ENCODE data around the gene IVL.

The IVL gene

GRCh38 chr1:152919071-152919470 lies 10.7 kb downstream of the IVL start:
- H3K27ac ChIP-seq (ENCODE audit: low read depth, low read length, severe bottlenecking) = no peak overlapping the region
- no peaks in the 10 kb centered on the region for H3K36me3 ChIP-seq (ENCODE audit: control insufficient read depth, insufficient read depth, low read length)
- peaks cover 2% of the 10 kb centered on the region for H3K9me3 ChIP-seq (ENCODE audit: control insufficient read depth, low read length)
- no peaks in the 10 kb centered on the region for H3K4me1 ChIP-seq (ENCODE audit: control insufficient read depth, insufficient read depth, low read length, poor library complexity, severe bottlenecking)
- no peak overlapping the region for H3K4me3 ChIP-seq (ENCODE audit: extremely low read depth, insufficient read depth, low read length, poor library complexity, severe bottlenecking)

DNA sequence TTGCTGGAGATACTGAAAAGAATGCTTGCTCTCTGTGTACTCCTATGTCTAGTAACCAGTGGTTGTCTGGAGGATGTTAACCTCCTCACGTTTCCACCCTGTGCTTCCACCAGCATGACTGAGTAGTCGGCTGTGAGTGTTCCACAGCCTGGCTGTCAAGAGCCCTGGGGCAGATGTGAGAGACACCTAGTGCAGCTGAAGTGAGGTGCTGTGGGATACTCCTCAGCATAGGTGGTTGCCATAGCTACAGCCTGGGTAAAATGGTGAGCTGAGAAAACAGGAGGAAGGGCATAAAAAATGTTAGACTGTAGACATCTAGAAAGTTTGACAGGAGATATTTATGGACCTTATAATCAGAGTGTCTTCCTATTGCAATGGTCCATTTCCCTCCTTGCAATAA lies 15.8 kb downstream of the IVL start:
- 62 to 65% methylated on average over 2 of the region's 2 CpGs for WGBS, 2 experiments (ENCODE audit: insufficient coverage in 2 of 2)
- H3K27ac ChIP-seq (ENCODE audit: low read depth, low read length, severe bottlenecking) = no peak overlapping the region
- no peak overlapping the region for H3K4me3 ChIP-seq (ENCODE audit: extremely low read depth, insufficient read depth, low read length, poor library complexity, severe bottlenecking)
- H3K4me1 ChIP-seq (ENCODE audit: control insufficient read depth, insufficient read depth, low read length, poor library complexity, severe bottlenecking) = no peaks in the 10 kb centered on the region
- H3K36me3 ChIP-seq (ENCODE audit: control insufficient read depth, insufficient read depth, low read length) = no peaks in the 10 kb centered on the region
- peaks cover 18% of the 10 kb centered on the region for H3K9me3 ChIP-seq (ENCODE audit: control insufficient read depth, low read length)

DNA sequence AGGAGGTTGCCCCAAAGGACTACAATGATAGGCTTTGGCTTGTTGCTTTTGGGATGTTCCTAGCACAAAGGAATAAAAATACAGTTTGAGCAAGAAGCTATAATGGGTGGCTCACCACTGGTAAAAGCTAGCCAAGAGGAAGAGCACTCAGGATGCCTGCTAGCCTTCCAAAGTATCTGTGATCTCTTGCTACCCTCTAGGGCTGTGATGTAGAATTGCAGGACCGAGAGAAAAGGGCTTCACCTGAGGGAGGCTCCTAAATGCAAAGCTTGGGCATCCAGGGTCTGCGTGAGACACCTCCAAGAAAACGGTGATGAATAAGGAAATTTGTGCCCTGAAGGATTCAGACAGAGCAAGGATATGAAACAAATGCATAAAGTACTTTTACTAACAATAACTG lies 17.7 kb downstream of the IVL start:
- Histone ChIP-seq H3K27ac (ENCODE audit: low read depth, low read length, severe bottlenecking) (no peak overlapping the region), H3K4me3 (ENCODE audit: extremely low read depth, insufficient read depth, low read length, poor library complexity, severe bottlenecking) (no peak overlapping the region), H3K9me3 (ENCODE audit: control insufficient read depth, low read length) (peaks cover 18% of the 10 kb centered on the region), H3K36me3 (ENCODE audit: control insufficient read depth, insufficient read depth, low read length) (no peaks in the 10 kb centered on the region), H3K4me1 (ENCODE audit: control insufficient read depth, insufficient read depth, low read length, poor library complexity, severe bottlenecking) (no peaks in the 10 kb centered on the region)
- WGBS, 2 experiments (ENCODE audit: insufficient coverage in 2 of 2) = no CpG with 5 or more reads among the region's 3 CpGs

DNA sequence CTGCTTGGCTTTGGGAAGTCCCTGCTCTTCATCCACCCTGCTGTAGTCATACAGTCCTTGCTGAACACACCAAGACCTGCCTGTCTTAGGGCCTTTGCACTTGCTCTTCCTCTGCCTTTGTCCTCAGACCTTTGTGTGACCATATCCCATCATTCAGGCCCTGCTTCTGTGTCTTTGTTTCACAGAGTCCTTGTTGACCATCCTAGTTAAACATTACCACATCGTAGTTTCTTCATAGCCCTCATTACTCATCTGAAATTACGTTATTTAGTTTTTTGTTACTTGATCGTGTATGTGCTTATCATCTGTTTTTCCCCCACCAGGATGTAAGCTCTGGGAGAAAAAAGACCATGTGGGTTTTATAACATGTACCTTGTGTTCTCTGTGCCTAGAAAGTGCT lies 20.3 kb downstream of the IVL start:
- Histone ChIP-seq H3K4me3 (ENCODE audit: extremely low read depth, insufficient read depth, low read length, poor library complexity, severe bottlenecking) (no peak overlapping the region), H3K9me3 (ENCODE audit: control insufficient read depth, low read length) (peaks cover 18% of the 10 kb centered on the region), H3K4me1 (ENCODE audit: control insufficient read depth, insufficient read depth, low read length, poor library complexity, severe bottlenecking) (no peaks in the 10 kb centered on the region), H3K36me3 (ENCODE audit: control insufficient read depth, insufficient read depth, low read length) (no peaks in the 10 kb centered on the region), H3K27ac (ENCODE audit: low read depth, low read length, severe bottlenecking) (no peak overlapping the region)
- 80% methylated on average over 3 of the region's 3 CpGs; no CpG with 5 or more reads in 1 of the 2 experiments for WGBS, 2 experiments (ENCODE audit: insufficient coverage in 2 of 2)

DNA sequence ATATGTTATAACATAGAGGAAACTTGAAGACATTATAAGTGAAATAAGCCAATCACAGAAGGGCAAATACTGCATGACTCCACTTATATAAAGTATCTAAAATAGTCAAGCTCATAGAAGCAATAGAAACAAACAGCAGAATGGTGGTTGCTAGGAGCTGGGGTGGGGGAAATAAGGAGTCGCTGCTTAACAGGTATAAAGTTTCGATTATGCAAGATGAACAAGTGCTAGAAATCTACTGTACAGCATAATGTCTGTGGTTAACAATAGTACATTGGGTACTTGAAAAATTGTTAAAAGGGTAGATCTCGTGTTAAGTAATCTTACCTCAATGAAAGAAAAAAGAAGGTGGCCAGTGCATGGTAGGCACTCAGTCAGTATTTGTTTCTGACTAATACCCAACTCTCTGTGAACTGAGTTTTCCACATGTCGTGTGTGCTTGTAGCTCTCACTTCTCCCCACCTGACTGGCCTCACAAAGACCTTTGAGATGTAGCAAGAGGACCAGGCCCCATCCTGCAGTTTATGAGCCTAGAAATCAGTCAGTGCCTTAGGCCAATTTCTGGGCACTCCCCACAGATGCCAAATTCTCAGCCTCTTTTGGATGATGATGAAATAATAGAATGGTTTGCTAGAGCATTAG lies 23.9 kb downstream of the IVL start:
- H3K36me3 ChIP-seq (ENCODE audit: control insufficient read depth, insufficient read depth, low read length) = no peaks in the 10 kb centered on the region
- 68 to 75% methylated on average over 3 of the region's 4 CpGs for WGBS, 2 experiments (ENCODE audit: insufficient coverage in 2 of 2)
- H3K4me1 ChIP-seq (ENCODE audit: control insufficient read depth, insufficient read depth, low read length, poor library complexity, severe bottlenecking) = no peaks in the 10 kb centered on the region
- peaks cover 2% of the 10 kb centered on the region for H3K9me3 ChIP-seq (ENCODE audit: control insufficient read depth, low read length)
- H3K27ac ChIP-seq (ENCODE audit: low read depth, low read length, severe bottlenecking) = no peak overlapping the region
- no peak overlapping the region for H3K4me3 ChIP-seq (ENCODE audit: extremely low read depth, insufficient read depth, low read length, poor library complexity, severe bottlenecking)

- Histone ChIP-seq H3K27ac (ENCODE audit: low read depth, low read length, severe bottlenecking) (no peak overlapping the region), H3K9me3 (ENCODE audit: control insufficient read depth, low read length) (no peaks in the 10 kb centered on the region), H3K4me1 (ENCODE audit: control insufficient read depth, insufficient read depth, low read length, poor library complexity, severe bottlenecking) (no peaks in the 10 kb centered on the region), H3K4me3 (ENCODE audit: extremely low read depth, insufficient read depth, low read length, poor library complexity, severe bottlenecking) (no peak overlapping the region), H3K36me3 (ENCODE audit: control insufficient read depth, insufficient read depth, low read length) (no peaks in the 10 kb centered on the region)
- WGBS, 2 experiments (ENCODE audit: insufficient coverage in 2 of 2) = 50 to 83% methylated on average over 1 to 2 of the region's 2 CpGs
Observed at GRCh38 chr1:152933196-152933595, 24.9 kb downstream of the IVL start.

DNA sequence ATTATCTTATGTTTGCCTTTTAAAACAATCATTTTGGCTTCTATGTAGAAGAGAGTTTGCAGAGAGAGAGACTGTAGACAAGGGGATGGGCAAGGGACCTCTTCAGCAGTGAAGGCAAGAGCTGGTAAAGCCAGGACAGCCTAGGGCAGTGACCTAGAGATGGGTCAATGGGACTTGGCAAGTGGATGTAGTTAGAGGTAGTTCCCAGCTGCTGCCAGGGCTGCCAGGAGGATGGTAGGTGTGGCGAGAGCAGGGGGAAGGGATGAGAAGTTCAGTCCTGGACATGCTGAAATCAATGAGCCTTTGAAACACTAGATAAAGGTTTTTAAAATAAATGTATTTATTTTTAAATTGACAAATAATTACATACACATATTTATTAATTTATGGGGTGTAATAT lies 32.3 kb downstream of the IVL start:
- Histone ChIP-seq H3K36me3 (ENCODE audit: control insufficient read depth, insufficient read depth, low read length) (no peaks in the 10 kb centered on the region), H3K27ac (ENCODE audit: low read depth, low read length, severe bottlenecking) (no peak overlapping the region), H3K4me3 (ENCODE audit: extremely low read depth, insufficient read depth, low read length, poor library complexity, severe bottlenecking) (no peak overlapping the region), H3K9me3 (ENCODE audit: control insufficient read depth, low read length) (no peaks in the 10 kb centered on the region), H3K4me1 (ENCODE audit: control insufficient read depth, insufficient read depth, low read length, poor library complexity, severe bottlenecking) (no peaks in the 10 kb centered on the region)
- WGBS, 2 experiments (ENCODE audit: insufficient coverage in 2 of 2) = 83 to 100% methylated on average over 1 of the region's 1 CpG

DNA sequence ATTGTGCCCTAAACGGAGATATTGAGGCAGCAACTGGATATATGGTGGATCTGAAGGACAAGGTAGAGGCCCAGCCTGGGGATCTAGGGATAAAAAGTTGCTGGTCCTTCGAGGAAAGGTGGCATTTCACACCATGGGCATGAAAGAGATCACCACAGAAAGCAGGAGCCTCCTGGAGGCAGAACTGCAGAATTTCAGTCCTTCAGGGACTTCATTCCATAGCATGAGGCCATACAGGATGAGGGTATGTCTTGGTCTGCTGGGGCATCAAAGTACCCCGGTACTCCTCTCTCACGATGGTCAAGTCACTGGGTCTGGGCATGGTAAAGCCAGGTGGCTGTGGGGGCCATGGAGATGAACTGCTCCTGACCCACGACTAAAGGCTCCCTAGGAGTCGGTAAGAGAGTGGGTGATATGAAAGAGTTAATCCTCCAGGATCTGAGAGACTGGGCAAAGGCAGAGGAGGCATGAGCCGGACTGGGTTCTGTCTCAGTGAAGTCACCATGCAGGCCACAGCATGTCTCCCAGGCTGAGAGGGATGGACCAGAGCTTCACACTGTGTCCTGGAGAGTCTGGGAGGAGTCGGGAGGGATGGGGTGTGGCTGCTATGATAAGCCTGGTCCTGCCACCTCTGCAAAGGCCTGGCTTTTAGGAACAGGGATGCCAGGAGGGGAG lies 32.8 kb downstream of the IVL start:
- no peak overlapping the region for H3K27ac ChIP-seq (ENCODE audit: low read depth, low read length, severe bottlenecking)
- H3K4me1 ChIP-seq (ENCODE audit: control insufficient read depth, insufficient read depth, low read length, poor library complexity, severe bottlenecking) = no peaks in the 10 kb centered on the region
- WGBS, 2 experiments (ENCODE audit: insufficient coverage in 2 of 2) = 74 to 77% methylated on average over 7 of the region's 8 CpGs

GRCh38 chr1:152942161-152942560 lies 33.8 kb downstream of the IVL start:
- Histone ChIP-seq H3K36me3 (ENCODE audit: control insufficient read depth, insufficient read depth, low read length) (no peaks in the 10 kb centered on the region), H3K4me3 (ENCODE audit: extremely low read depth, insufficient read depth, low read length, poor library complexity, severe bottlenecking) (no peak overlapping the region), H3K27ac (ENCODE audit: low read depth, low read length, severe bottlenecking) (no peak overlapping the region), H3K9me3 (ENCODE audit: control insufficient read depth, low read length) (no peaks in the 10 kb centered on the region), H3K4me1 (ENCODE audit: control insufficient read depth, insufficient read depth, low read length, poor library complexity, severe bottlenecking) (no peaks in the 10 kb centered on the region)
- WGBS, 2 experiments (ENCODE audit: insufficient coverage in 2 of 2) = 67 to 79% methylated on average over 1 to 2 of the region's 2 CpGs

More for the DNA sequence above, 32.8 kb downstream of the IVL start:
- Histone ChIP-seq H3K36me3 (ENCODE audit: control insufficient read depth, insufficient read depth, low read length) (no peaks in the 10 kb centered on the region), H3K4me3 (ENCODE audit: extremely low read depth, insufficient read depth, low read length, poor library complexity, severe bottlenecking) (no peak overlapping the region), H3K9me3 (ENCODE audit: control insufficient read depth, low read length) (no peaks in the 10 kb centered on the region)

GRCh38 chr1:152946248-152946647 lies 37.9 kb downstream of the IVL start:
- Histone ChIP-seq H3K4me3 (ENCODE audit: extremely low read depth, insufficient read depth, low read length, poor library complexity, severe bottlenecking) (no peak overlapping the region), H3K27ac (ENCODE audit: low read depth, low read length, severe bottlenecking) (no peak overlapping the region), H3K36me3 (ENCODE audit: control insufficient read depth, insufficient read depth, low read length) (no peaks in the 10 kb centered on the region), H3K4me1 (ENCODE audit: control insufficient read depth, insufficient read depth, low read length, poor library complexity, severe bottlenecking) (no peaks in the 10 kb centered on the region), H3K9me3 (ENCODE audit: control insufficient read depth, low read length) (peaks cover 5% of the 10 kb centered on the region)
- WGBS, 2 experiments (ENCODE audit: insufficient coverage in 2 of 2) = 77% methylated on average over 3 of the region's 3 CpGs; no CpG with 5 or more reads in 1 of the 2 experiments

DNA sequence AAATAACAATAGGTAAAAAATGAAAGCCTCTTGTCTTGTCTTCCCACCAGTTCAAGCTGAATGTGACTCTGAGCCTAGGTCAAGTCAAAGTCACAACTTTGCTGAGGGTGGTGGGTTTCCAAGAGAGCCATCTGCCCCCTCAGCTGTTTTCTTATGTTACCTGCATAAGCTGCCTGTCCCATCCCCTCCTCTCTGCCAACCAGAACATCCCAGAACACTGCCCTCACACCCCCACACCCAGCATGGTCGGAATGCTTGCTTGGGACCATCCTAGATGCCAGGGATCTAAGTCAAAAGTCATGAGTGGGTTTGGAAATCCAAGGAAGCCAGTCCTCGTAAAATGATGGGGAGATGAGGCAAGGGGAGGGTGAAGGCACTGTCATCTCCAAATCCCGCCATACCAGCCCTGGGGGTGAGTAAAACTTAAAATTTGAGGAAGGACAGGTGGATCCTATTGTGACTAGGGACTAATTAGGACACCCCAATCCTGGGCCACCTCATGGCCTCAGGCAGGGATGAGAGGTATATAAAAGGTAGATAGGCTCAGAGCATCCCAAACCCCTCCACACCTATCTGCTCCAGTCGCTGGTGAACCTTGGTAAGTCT lies 38.4 kb downstream of the IVL start, which contains the start of gene SPRR5:
TSS of gene SPRR5 (plus strand) at position 556 of the 606 bp plus-strand sequence. CDS start 1,349 bp downstream, outside the sequence.
- WGBS, 2 experiments (ENCODE audit: insufficient coverage in 2 of 2) = 60 to 93% methylated on average over 2 to 3 of the region's 4 CpGs
- H3K36me3 ChIP-seq (ENCODE audit: control insufficient read depth, insufficient read depth, low read length) = no peaks in the 10 kb centered on the region

More for the DNA sequence above, 38.4 kb downstream of the IVL start, which contains the start of gene SPRR5:
- Histone ChIP-seq H3K4me1 (ENCODE audit: control insufficient read depth, insufficient read depth, low read length, poor library complexity, severe bottlenecking) (no peaks in the 10 kb centered on the region), H3K4me3 (ENCODE audit: extremely low read depth, insufficient read depth, low read length, poor library complexity, severe bottlenecking) (no peak within 1 kb of the TSS), H3K9me3 (ENCODE audit: control insufficient read depth, low read length) (peaks cover 5% of the 10 kb centered on the region), H3K27ac (ENCODE audit: low read depth, low read length, severe bottlenecking) (no peak within 1 kb of the TSS)
